GM19193 (cell line): ENCODE results near the gene CD151.
A peak's percentile ranks its signal among the peaks of the same experiment; 100 is the strongest.

Source experiments
- POLR2A ChIP-seq: IDR thresholded peaks from 4 replicates; pipeline ENCODE4 v1.6.1; 2011; ENCODE audit not compliant: insufficient read depth, insufficient read length; ENCODE audit errors: extremely low read depth

CD151 gene

GRCh38 chr11:819129-819931, 13.4 kb upstream of the CD151 start:
- TF ChIP-seq POLR2A = peak; percentile 94

GRCh38 chr11:819943-820649, 12.7 kb upstream of the CD151 start:
- peak; percentile 15 for TF ChIP-seq POLR2A

GRCh38 chr11:820655-821511, 11.9 kb upstream of the CD151 start:
- no peak for TF ChIP-seq POLR2A

GRCh38 chr11:821512-822371, 11.0 kb upstream of the CD151 start:
- no peak for TF ChIP-seq POLR2A

- no peak for TF ChIP-seq POLR2A
Measured at GRCh38 chr11:823441-824291, 9.1 kb upstream of the CD151 start.

- TF ChIP-seq POLR2A = no peak
Measured at GRCh38 chr11:824292-824880, 8.4 kb upstream of the CD151 start.

- TF ChIP-seq POLR2A = no peak
Measured at GRCh38 chr11:824942-825341, 7.8 kb upstream of the CD151 start.

GRCh38 chr11:825366-826226, 7.2 kb upstream of the CD151 start:
- TF ChIP-seq POLR2A = no peak

- TF ChIP-seq POLR2A = no peak
Measured at GRCh38 chr11:826227-826621, 6.5 kb upstream of the CD151 start.

GRCh38 chr11:826836-827145, 6.0 kb upstream of the CD151 start:
- no peak for TF ChIP-seq POLR2A

- no peak for TF ChIP-seq POLR2A
Measured at GRCh38 chr11:827146-827896, 5.4 kb upstream of the CD151 start.

- TF ChIP-seq POLR2A = no peak
Measured at GRCh38 chr11:827897-828192, 4.9 kb upstream of the CD151 start, which contains the start of gene CRACR2B. TSS of gene CRACR2B (plus strand) at chr11:827919. CDS start at chr11:828608, 689 bp downstream.
